IMR-90 (cell line): ENCODE measurements around the gene ASL. TPM values are rescaled to one million over a fixed set of nuclear protein-coding genes. Genes with fewer than 3 reads are reported as not detected.

Experiments
- ATAC-seq: fragments of 200-7000 bp; cut with Tn5 transposase; 2 replicates; pipeline ENCODE4 v1.9.1; 2020; ENCODE audit warnings: low read depth, mild to moderate bottlenecking, moderate library complexity
- BruUV-seq: library from RNA; stranded (reverse); fragments of 400-500 nt; replicated peaks from 2 replicates; lab custom pipeline; 2021; lab: Mats Ljungman, UMichigan
- CTCF ChIA-PET: fragments of 300-600 bp; formaldehyde crosslinking; extraction: SDS; loops from one replicate; lab custom pipeline; 2021; ENCODE audit warnings: antibody characterized with exemption; lab: Yijun Ruan, JAX
- POLR2A ChIA-PET: fragments of 300-600 bp; sonication (Branson Sonifier 250); formaldehyde crosslinking; loops from one replicate; lab custom pipeline; 2022; ENCODE audit warnings: antibody characterized with exemption; ENCODE audit not compliant: unreplicated experiment; lab: Charles Lee
- DNase-seq: peaks from one replicate; pipeline ENCODE4 v3.0.0; 2013
- H2AFZ ChIP-seq: replicated peaks from 2 replicates; pipeline ENCODE3; 2013; ENCODE audit warnings: low read length, mild to moderate bottlenecking; ENCODE audit not compliant: poor library complexity
- H2AK5ac ChIP-seq: 2 replicates; pipeline ENCODE4 v1.6.1; 2013; ENCODE audit warnings: low read depth, low read length, inconsistent platforms
- H2AK9ac ChIP-seq: replicated peaks from 2 replicates; pipeline ENCODE3; 2013; ENCODE audit warnings: mild to moderate bottlenecking, low read depth, low read length, moderate library complexity; ENCODE audit not compliant: poor library complexity
- H2BK120ac ChIP-seq: 2 replicates; pipeline ENCODE4 v1.6.1; 2013; ENCODE audit warnings: low read depth, low read length, inconsistent platforms
- H2BK15ac ChIP-seq: 3 replicates; pipeline ENCODE4 v1.6.1; 2013; ENCODE audit warnings: low read depth, low read length, inconsistent platforms
- H2BK20ac ChIP-seq: 2 replicates; pipeline ENCODE4 v1.6.1; 2013; ENCODE audit warnings: low read depth, mild to moderate bottlenecking, inconsistent platforms, low read length, moderate library complexity
- H2BK5ac ChIP-seq: 2 replicates; pipeline ENCODE4 v1.6.1; 2013; ENCODE audit warnings: mild to moderate bottlenecking, low read depth, low read length, inconsistent platforms; ENCODE audit not compliant: poor library complexity, severe bottlenecking
- H3K14ac ChIP-seq: replicated peaks from 2 replicates; pipeline ENCODE4 v1.6.1; 2013; ENCODE audit warnings: low read depth, low read length, inconsistent platforms
- H3K18ac ChIP-seq: 2 replicates; pipeline ENCODE4 v1.6.1; 2013; ENCODE audit warnings: low read depth, low read length, control low read depth
- H3K23ac ChIP-seq: 2 replicates; pipeline ENCODE4 v1.6.1; 2013; ENCODE audit warnings: low read depth, low read length, inconsistent platforms
- H3K27ac ChIP-seq: 2 replicates; pipeline ENCODE4 v1.5.1; 2013; ENCODE audit warnings: mild to moderate bottlenecking, control low read depth, low read length; ENCODE audit not compliant: insufficient read depth
- H3K27me3 ChIP-seq: 2 replicates; pipeline ENCODE4 v1.6.1; 2013; ENCODE audit warnings: low read length; ENCODE audit not compliant: control insufficient read depth, insufficient read depth
- H3K36me3 ChIP-seq: 2 replicates; pipeline ENCODE4 v1.6.1; 2013; ENCODE audit warnings: low read length, mixed read lengths; ENCODE audit not compliant: control insufficient read depth, insufficient read depth
- H3K4ac ChIP-seq: 2 replicates; pipeline ENCODE4 v1.6.1; 2013; ENCODE audit warnings: low read depth, low read length, inconsistent platforms
- H3K4me1 ChIP-seq: 2 replicates; pipeline ENCODE4 v1.6.1; 2013; ENCODE audit warnings: low read length, mixed read lengths; ENCODE audit not compliant: control insufficient read depth, insufficient read depth
- H3K4me2 ChIP-seq: 2 replicates; pipeline ENCODE4 v1.6.1; 2013; ENCODE audit warnings: low read depth, mild to moderate bottlenecking, control low read depth, low read length, moderate library complexity
- H3K4me3 ChIP-seq: 2 replicates; pipeline ENCODE4 v1.5.1; 2013; ENCODE audit warnings: low read depth, mild to moderate bottlenecking, control low read depth, low read length, moderate library complexity; ENCODE audit not compliant: insufficient read depth
- H3K56ac ChIP-seq: 2 replicates; pipeline ENCODE4 v1.6.1; 2013; ENCODE audit warnings: low read length, inconsistent platforms; ENCODE audit not compliant: insufficient read depth; ENCODE audit errors: extremely low read depth
- H3K79me1 ChIP-seq, 2 experiments: 2 replicates each; pipeline ENCODE4 v1.6.1; 2013; ENCODE audit warnings: low read length in 2 of 2, inconsistent platforms in 1 of 2, low read depth in 1 of 2
- H3K9ac ChIP-seq: 2 replicates; pipeline ENCODE4 v1.6.1; 2013; ENCODE audit warnings: low read depth, low read length, control low read depth
- H3K9me1 ChIP-seq: 2 replicates; pipeline ENCODE4 v1.6.1; 2013; ENCODE audit warnings: low read length, inconsistent platforms; ENCODE audit not compliant: insufficient read depth
- H3K9me3 ChIP-seq: 2 replicates; pipeline ENCODE4 v1.6.1; 2013; ENCODE audit warnings: low read length; ENCODE audit not compliant: control insufficient read depth, insufficient read depth
- H4K20me1 ChIP-seq: 2 replicates; pipeline ENCODE4 v1.6.1; 2013; ENCODE audit warnings: low read length, inconsistent platforms; ENCODE audit not compliant: insufficient read depth
- H4K5ac ChIP-seq: 2 replicates; pipeline ENCODE4 v1.6.1; 2013; ENCODE audit warnings: mild to moderate bottlenecking, low read depth, low read length, control low read depth
- H4K8ac ChIP-seq, 2 experiments: 2 replicates each; pipeline ENCODE4 v1.6.1; 2013; ENCODE audit warnings: low read depth in 2 of 2, low read length in 2 of 2, control low read depth in 1 of 2, inconsistent platforms in 1 of 2
- H4K91ac ChIP-seq: 2 replicates; pipeline ENCODE4 v1.6.1; 2013; ENCODE audit warnings: low read depth, low read length, inconsistent platforms; ENCODE audit not compliant: insufficient read depth
- BHLHE40 ChIP-seq: fragments of 150-350 bp; IDR thresholded peaks from 2 replicates; pipeline ENCODE4 v1.6.1; 2016; ENCODE audit warnings: mild to moderate bottlenecking, low read depth, low read length
- CEBPB ChIP-seq: IDR thresholded peaks from 2 replicates; pipeline ENCODE4 v1.6.1; 2012; ENCODE audit warnings: low read depth, low read length, improper control_type of control experiment
- CHD1 ChIP-seq: IDR thresholded peaks from 2 replicates; pipeline ENCODE4 v1.6.1; 2012; ENCODE audit warnings: low read depth, low read length, improper control_type of control experiment
- FOS ChIP-seq: fragments of 150-350 bp; IDR thresholded peaks from 2 replicates; pipeline ENCODE4 v1.6.1; 2016; ENCODE audit warnings: low read depth, low read length
- MAFK ChIP-seq: IDR thresholded peaks from 2 replicates; pipeline ENCODE4 v1.6.1; 2012; ENCODE audit warnings: low read depth, low read length, improper control_type of control experiment
- MAZ ChIP-seq: IDR thresholded peaks from 2 replicates; pipeline ENCODE4 v1.6.1; 2012; ENCODE audit warnings: low read depth, mild to moderate bottlenecking, low read length, improper control_type of control experiment, moderate library complexity, borderline replicate concordance
- MXI1 ChIP-seq: IDR thresholded peaks from 2 replicates; pipeline ENCODE4 v1.6.1; 2012; ENCODE audit warnings: low read depth, mild to moderate bottlenecking, low read length, moderate library complexity, borderline replicate concordance
- NFE2L2 ChIP-seq: fragments of 150-350 bp; IDR thresholded peaks from 2 replicates; pipeline ENCODE4 v1.6.1; 2016; ENCODE audit warnings: low read depth, mild to moderate bottlenecking, low read length
- POLR2A ChIP-seq: IDR thresholded peaks from 2 replicates; pipeline ENCODE4 v1.6.1; 2012; ENCODE audit warnings: mild to moderate bottlenecking, low read depth, low read length
- RAD21 ChIP-seq: IDR thresholded peaks from 2 replicates; pipeline ENCODE4 v1.6.1; 2012; ENCODE audit warnings: low read length, improper control_type of control experiment
- RCOR1 ChIP-seq: IDR thresholded peaks from 2 replicates; pipeline ENCODE4 v1.6.1; 2012; ENCODE audit warnings: mild to moderate bottlenecking, low read length, improper control_type of control experiment; ENCODE audit not compliant: insufficient replicate concordance
- RFX5 ChIP-seq: IDR thresholded peaks from 2 replicates; pipeline ENCODE4 v1.8.0; 2012; ENCODE audit warnings: low read depth, mild to moderate bottlenecking, low read length, moderate library complexity
- SMC3 ChIP-seq: fragments of 150-350 bp; IDR thresholded peaks from 2 replicates; pipeline ENCODE4 v1.6.1; 2016; ENCODE audit warnings: low read depth, mild to moderate bottlenecking, antibody characterized with exemption, low read length, moderate library complexity
- WGBS, 2 experiments: methylation state at CpG; one replicate each; pipeline versions ENCODE4 v1.1.5 to v1.1.7; 2013; ENCODE audit warnings: missing lambda C conversion rate in 2 of 2; ENCODE audit not compliant: insufficient read length in 1 of 2; ENCODE audit errors: extremely low coverage in 2 of 2; 5-methylcytosine and 5-hydroxymethylcytosine counted together
- dilution Hi-C: fragments of 300-500 bp; cut with HindIII; formaldehyde crosslinking; loops from one replicate; pipeline ENCODE4 v1.14.3; 2018; ENCODE audit warnings: low sequenced_read_pairs; ENCODE audit not compliant: unreplicated experiment
- in situ Hi-C: fragments of 300-500 bp; cut with MboI; formaldehyde crosslinking; loops from 3 replicates; pipeline ENCODE4 v1.14.3; 2019; ENCODE audit warnings: low sequenced_read_pairs, inconsistent platforms, mixed read lengths
- intact Hi-C: fragments of 100-400 bp; cut with micrococcal nuclease; formaldehyde crosslinking; loops from 2 replicates; pipeline ENCODE4 v1.10.0; 2022
- polyA plus RNA-seq, 3 experiments: library from polyadenylated mRNA; depleted of rRNA; stranded (reverse); fragments of >200 nt; gene quantifications; 2 replicates each; pipeline ENCODE4 v1.2.3, GENCODE V29; 2012; ENCODE audit warnings: low replicate concordance in 1 of 3
- total RNA-seq: library from RNA; depleted of rRNA; stranded (reverse); fragments of >200 nt; gene quantifications from 2 replicates; pipeline ENCODE4 v1.2.3, GENCODE V29; 2012
- TF ChIP-seq, protein P1 (sequence below): fragments of 150-350 bp; IDR thresholded peaks from 2 replicates; pipeline ENCODE4 v1.6.1; 2016; ENCODE audit warnings: low read depth, mild to moderate bottlenecking, low read length, moderate library complexity, borderline replicate concordance
- TF ChIP-seq, protein P2 (sequence below): conservative IDR thresholded peaks from 2 replicates; pipeline ENCODE4 v1.5.1; 2012; ENCODE audit warnings: mild to moderate bottlenecking, low read depth, low read length, improper control_type of control experiment
- TF ChIP-seq, protein P3 (sequence below): fragments of 150-350 bp; IDR thresholded peaks from 2 replicates; pipeline ENCODE4 v1.6.1; 2017; ENCODE audit warnings: mild to moderate bottlenecking, antibody characterized with exemption, low read length, low read depth

ASL gene
- total and polyA plus RNA-seq, 2 of the 4 experiments (the other 2 are of a cell fraction) = 49.0 to 50.0 TPM

DNA sequence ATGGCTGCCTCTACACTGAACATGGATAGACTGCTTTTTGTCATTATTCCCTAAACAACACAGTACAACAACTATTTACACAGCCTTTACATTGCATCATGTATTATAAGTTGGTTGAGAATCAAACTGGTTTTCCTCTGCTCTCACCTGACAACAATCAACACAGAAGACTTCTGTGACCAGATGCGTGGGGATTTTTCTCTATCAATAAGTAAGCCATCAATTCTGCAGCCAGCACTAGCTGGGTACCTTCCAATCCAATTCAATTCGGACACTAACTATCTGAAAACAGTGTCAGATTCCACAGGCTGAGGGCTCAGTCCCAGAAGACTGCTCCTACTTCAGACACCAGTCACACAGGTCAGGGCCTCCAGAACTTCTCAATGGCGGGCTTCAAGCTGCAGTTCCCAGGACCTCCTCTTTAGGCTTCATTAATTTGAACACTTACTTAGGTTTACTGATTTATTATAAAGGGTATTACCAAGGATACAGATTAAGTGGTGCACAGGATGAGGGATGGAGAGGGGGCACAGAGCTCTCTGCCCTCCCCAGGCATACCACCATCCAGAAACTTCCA lies 36.4 kb upstream of the ASL start:
- Histone ChIP-seq H2AK5ac (no peak overlapping the region), H3K9me3 (no peaks in the 10 kb centered on the region), H2BK20ac (no peak overlapping the region), H4K5ac (no peak overlapping the region), H3K27ac (no peak overlapping the region), H3K36me3 (no peaks in the 10 kb centered on the region), H2AK9ac (no peak overlapping the region), H3K4me2 (no peak overlapping the region), H3K4ac (no peak overlapping the region), H3K18ac (no peak overlapping the region), H4K91ac (no peak overlapping the region), H2AFZ (no peak overlapping the region), H3K4me3 (no peak overlapping the region), H2BK5ac (no peak overlapping the region), H3K14ac (no peak overlapping the region), H4K8ac (no peak overlapping the region), H3K56ac (no peak overlapping the region), H2BK15ac (no peak overlapping the region), H3K23ac (no peak overlapping the region), H3K9me1 (no peaks in the 10 kb centered on the region), H3K27me3 (no peaks in the 10 kb centered on the region), H3K79me1 (no peaks in the 10 kb centered on the region), H3K9ac (no peak overlapping the region), H3K4me1 (peaks cover 3% of the 10 kb centered on the region; the same call in 1 of the 2 replicates), H4K20me1 (no peaks in the 10 kb centered on the region), H2BK120ac (no peak overlapping the region)
- no peak for TF ChIP-seq CEBPB
- TF ChIP-seq POLR2A = no peak
- no peak for TF ChIP-seq RAD21
- TF ChIP-seq CHD1 = no peak
- TF ChIP-seq MAZ = no peak
- no peak for TF ChIP-seq SMC3
- TF ChIP-seq, protein P1, sequence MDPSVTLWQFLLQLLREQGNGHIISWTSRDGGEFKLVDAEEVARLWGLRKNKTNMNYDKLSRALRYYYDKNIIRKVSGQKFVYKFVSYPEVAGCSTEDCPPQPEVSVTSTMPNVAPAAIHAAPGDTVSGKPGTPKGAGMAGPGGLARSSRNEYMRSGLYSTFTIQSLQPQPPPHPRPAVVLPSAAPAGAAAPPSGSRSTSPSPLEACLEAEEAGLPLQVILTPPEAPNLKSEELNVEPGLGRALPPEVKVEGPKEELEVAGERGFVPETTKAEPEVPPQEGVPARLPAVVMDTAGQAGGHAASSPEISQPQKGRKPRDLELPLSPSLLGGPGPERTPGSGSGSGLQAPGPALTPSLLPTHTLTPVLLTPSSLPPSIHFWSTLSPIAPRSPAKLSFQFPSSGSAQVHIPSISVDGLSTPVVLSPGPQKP = no peak
- no peak for TF ChIP-seq FOS
- no peak for TF ChIP-seq NFE2L2
- TF ChIP-seq, protein P2, sequence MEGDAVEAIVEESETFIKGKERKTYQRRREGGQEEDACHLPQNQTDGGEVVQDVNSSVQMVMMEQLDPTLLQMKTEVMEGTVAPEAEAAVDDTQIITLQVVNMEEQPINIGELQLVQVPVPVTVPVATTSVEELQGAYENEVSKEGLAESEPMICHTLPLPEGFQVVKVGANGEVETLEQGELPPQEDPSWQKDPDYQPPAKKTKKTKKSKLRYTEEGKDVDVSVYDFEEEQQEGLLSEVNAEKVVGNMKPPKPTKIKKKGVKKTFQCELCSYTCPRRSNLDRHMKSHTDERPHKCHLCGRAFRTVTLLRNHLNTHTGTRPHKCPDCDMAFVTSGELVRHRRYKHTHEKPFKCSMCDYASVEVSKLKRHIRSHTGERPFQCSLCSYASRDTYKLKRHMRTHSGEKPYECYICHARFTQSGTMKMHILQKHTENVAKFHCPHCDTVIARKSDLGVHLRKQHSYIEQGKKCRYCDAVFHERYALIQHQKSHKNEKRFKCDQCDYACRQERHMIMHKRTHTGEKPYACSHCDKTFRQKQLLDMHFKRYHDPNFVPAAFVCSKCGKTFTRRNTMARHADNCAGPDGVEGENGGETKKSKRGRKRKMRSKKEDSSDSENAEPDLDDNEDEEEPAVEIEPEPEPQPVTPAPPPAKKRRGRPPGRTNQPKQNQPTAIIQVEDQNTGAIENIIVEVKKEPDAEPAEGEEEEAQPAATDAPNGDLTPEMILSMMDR = no peak
- TF ChIP-seq, protein P3, sequence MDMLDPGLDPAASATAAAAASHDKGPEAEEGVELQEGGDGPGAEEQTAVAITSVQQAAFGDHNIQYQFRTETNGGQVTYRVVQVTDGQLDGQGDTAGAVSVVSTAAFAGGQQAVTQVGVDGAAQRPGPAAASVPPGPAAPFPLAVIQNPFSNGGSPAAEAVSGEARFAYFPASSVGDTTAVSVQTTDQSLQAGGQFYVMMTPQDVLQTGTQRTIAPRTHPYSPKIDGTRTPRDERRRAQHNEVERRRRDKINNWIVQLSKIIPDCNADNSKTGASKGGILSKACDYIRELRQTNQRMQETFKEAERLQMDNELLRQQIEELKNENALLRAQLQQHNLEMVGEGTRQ = no peak
- TF ChIP-seq MXI1 = no peak
- TF ChIP-seq RCOR1 = no peak
- TF ChIP-seq RFX5 = no peak
- TF ChIP-seq BHLHE40 = no peak
- TF ChIP-seq MAFK = no peak
- dilution Hi-C loops = no loop called here
- intact Hi-C loops = no loop called here
- ChIA-PET CTCF (interaction anchor here (1.1 kb wide), 1 partner anchor 9 kb away, joined by 9 read pairs; no protein-coding TSS in a partner anchor), POLR2A (no interaction called here)
- BruUV-seq = no TSS peak
- ATAC-seq (no peak), DNase-seq (no peak)
- in situ Hi-C loops = no loop called here
- WGBS, 2 experiments = no CpG with 5 or more reads among the region's 3 CpGs
